ENCODE results near the gene HJV. TPM values are rescaled to one million over a fixed set of nuclear protein-coding genes. Genes with fewer than 3 reads are reported as not detected.
A peak's percentile ranks its signal among the peaks of the same experiment; 100 is the strongest.

The HJV gene
- total RNA-seq, 3 donors from 2014 or later (not counting 1 experiment from before 2014, with no cell fraction given), result not detected

DNA sequence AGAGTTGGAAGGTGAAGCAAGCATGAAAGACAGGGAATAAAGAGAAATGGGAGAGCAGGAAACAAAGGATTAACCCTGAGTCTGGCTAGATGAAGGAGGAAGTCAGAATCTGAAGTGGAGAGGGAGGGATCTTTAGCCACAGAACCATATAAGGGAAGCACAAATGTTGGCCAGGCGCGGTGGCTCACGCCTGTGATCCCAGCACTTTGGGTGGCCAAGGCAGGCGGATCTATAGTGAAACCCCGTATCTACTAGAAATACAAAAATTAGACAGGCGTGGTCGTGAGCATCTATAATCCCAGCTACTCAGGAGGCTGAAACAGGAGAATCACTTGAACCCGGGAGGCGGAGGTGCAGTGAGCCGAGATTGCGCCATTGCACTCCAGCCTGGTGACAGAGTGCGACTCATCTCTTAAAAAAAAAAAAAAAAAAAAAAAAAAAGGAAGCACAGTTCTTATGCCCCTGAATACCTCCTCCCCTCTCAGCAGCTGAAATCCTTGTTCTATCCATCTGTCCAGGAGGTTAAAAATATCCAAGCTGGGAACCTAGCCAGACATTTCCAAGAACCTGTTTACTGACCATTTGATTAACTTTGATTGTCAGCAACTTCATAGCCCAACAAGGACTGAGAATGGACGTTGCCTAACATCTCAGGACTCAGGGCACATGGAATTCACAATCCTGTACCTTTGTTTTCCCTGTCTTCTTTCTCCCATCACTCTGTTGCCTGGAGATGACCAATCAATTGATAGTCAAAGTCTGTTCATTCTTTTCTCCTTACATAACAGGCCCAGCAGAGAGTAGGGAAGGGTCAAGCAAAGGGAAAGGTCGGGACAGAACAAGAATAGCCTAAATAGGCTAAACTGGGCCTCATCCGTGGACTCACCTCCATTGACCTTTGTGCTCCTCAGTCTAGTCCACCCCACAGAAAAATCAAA lies 35.8 kb downstream of the HJV start:
- Histone ChIP-seq H3K36me3 (ENCODE audit: control insufficient read depth, insufficient read depth, low read length) (no peaks in the 10 kb centered on the region), H3K27ac (ENCODE audit: low read length) (peak overlapping the region; percentile 45), H3K4me3 (ENCODE audit: low read length) (no peak overlapping the region), H3K4me1 (ENCODE audit: control insufficient read depth, insufficient read depth, low read length) (peaks cover 40% of the 10 kb centered on the region), H3K27me3 (ENCODE audit: control insufficient read depth, insufficient read depth, low read length) (no peaks in the 10 kb centered on the region), H3K9me3 (ENCODE audit: control insufficient read depth, insufficient read depth, low read length) (no peaks in the 10 kb centered on the region)
- intact Hi-C loops (cut with micrococcal nuclease), result no loop called here
- Mint-ChIP-seq H3K27ac (peak overlapping the region in 1 of 2 donors; percentile 35), H3K4me3 (peak overlapping the region; percentile 7), H3K36me3 (no peaks in the 10 kb centered on the region), H3K9me3 (no peaks in the 10 kb centered on the region), H3K4me1 (peaks cover 33 to 60% of the 10 kb centered on the region in 2 donors), H3K27me3 (ENCODE audit: low read depth in 2 of 2) (no peaks in the 10 kb centered on the region)
- TF ChIP-seq CTCF (IDR thresholded peaks at IDR 0.05), result no peak
- WGBS (ENCODE audit: insufficient coverage), result 64% methylated on average over 15 of the region's 15 CpGs
- peak in 1 of 2 donors; percentile 12 for DNase-seq
- peak in 1 of 3 donors; percentile 34 for ATAC-seq

GRCh38 chr1:145985129-145985501 lies 36.4 kb downstream of the HJV start:
- Histone ChIP-seq H3K27me3 (ENCODE audit: control insufficient read depth, insufficient read depth, low read length) (no peaks in the 10 kb centered on the region), H3K4me1 (ENCODE audit: control insufficient read depth, insufficient read depth, low read length) (peaks cover 44% of the 10 kb centered on the region), H3K27ac (ENCODE audit: low read length) (peak overlapping the region; percentile 45), H3K9me3 (ENCODE audit: control insufficient read depth, insufficient read depth, low read length) (no peaks in the 10 kb centered on the region), H3K36me3 (ENCODE audit: control insufficient read depth, insufficient read depth, low read length) (no peaks in the 10 kb centered on the region), H3K4me3 (ENCODE audit: low read length) (no peak overlapping the region)
- Mint-ChIP-seq H3K4me3 (peak overlapping the region; percentile 7), H3K27ac (peak overlapping the region in 1 of 2 donors; percentile 35), H3K27me3 (ENCODE audit: low read depth in 2 of 2) (no peaks in the 10 kb centered on the region), H3K9me3 (no peaks in the 10 kb centered on the region), H3K36me3 (no peaks in the 10 kb centered on the region), H3K4me1 (peaks cover 33 to 60% of the 10 kb centered on the region in 2 donors)
- ATAC-seq (no peak), DNase-seq (no peak)
- intact Hi-C loops (cut with micrococcal nuclease), result no loop called here
- WGBS (ENCODE audit: insufficient coverage), result 75% methylated on average over 2 of the region's 2 CpGs
- TF ChIP-seq CTCF (IDR thresholded peaks at IDR 0.05), result no peak

DNA sequence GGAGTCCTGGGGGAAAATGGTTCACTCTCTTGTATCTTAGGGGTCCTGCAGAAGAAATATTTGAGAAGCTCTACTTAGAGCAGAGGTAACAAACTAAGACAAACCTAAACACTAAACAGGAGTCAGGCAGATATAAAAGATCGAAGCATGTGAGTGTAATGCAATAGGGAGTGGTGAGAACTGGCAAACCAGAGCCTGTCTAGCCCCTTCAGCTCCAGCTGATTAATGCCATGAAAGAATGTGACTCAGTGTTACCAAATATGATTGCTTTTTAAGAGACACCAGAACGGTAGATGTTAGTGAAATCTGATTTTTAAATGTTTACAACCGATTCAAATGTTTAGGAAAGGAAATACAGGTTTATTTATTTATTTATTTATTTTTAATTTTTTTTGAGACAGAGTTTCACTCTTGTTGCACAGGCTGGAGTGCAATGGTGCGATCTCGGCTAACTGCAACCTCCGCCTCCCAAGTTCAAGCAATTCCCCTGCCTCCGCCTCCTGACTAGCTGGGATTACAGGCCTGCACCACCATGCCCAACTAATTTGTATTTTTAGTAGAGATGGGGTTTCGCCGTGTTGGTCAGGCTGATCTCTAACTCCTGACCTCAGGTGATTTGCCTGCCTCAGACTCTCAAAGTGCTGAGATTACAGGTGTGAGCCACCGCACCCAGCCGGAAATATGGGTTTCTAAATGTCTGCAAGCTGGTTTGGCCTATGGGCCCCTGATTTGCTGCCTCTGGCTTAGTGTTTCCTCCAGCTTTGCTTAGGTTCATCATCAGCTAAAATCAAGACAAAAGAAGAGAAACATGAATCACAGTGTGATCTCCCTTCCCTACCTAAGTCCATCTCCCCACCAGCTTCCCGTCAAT lies 37.3 kb downstream of the HJV start:
- H3K4me1 ChIP-seq (ENCODE audit: control insufficient read depth, insufficient read depth, low read length), result peaks cover 50% of the 10 kb centered on the region
- H3K36me3 ChIP-seq (ENCODE audit: control insufficient read depth, insufficient read depth, low read length), result no peaks in the 10 kb centered on the region
- Mint-ChIP-seq H3K36me3 (no peaks in the 10 kb centered on the region), H3K9me3 (no peaks in the 10 kb centered on the region), H3K27ac (peak overlapping the region in 1 of 2 donors; percentile 35), H3K4me1 (peaks cover 33 to 60% of the 10 kb centered on the region in 2 donors), H3K27me3 (ENCODE audit: low read depth in 2 of 2) (no peaks in the 10 kb centered on the region), H3K4me3 (peak overlapping the region; percentile 46)
- no peak for TF ChIP-seq CTCF (IDR thresholded peaks at IDR 0.05)
- DNase-seq (peak in 1 of 2 donors; percentile 62), ATAC-seq (no peak)
- H3K9me3 ChIP-seq (ENCODE audit: control insufficient read depth, insufficient read depth, low read length), result no peaks in the 10 kb centered on the region
- intact Hi-C loops (cut with micrococcal nuclease), result no loop called here
- H3K27me3 ChIP-seq (ENCODE audit: control insufficient read depth, insufficient read depth, low read length), result no peaks in the 10 kb centered on the region
- no peak overlapping the region for H3K27ac ChIP-seq (ENCODE audit: low read length)
- no peak overlapping the region for H3K4me3 ChIP-seq (ENCODE audit: low read length)
- WGBS (ENCODE audit: insufficient coverage), result 85% methylated on average over 9 of the region's 12 CpGs

Data from natural killer cell (primary cell).